ENCODE results near the gene CACNB2. TPM values are rescaled to one million over a fixed set of nuclear protein-coding genes. Genes with fewer than 3 reads are reported as not detected.
"Not testable (repeated sequence)": the region's sequence is repeated elsewhere in the genome, so short reads cannot be mapped to it uniquely, and the experiment has no call there.

CACNB2 gene
- total RNA-seq, 1 donor from 2014 or later: 25.7 TPM

- no peak for DNase-seq
Measured at GRCh38 chr10:18571780-18572179, 431.6 kb downstream of the CACNB2 start.

- no peak for DNase-seq
Measured at GRCh38 chr10:18572959-18573561, 432.8 kb downstream of the CACNB2 start.

DNA sequence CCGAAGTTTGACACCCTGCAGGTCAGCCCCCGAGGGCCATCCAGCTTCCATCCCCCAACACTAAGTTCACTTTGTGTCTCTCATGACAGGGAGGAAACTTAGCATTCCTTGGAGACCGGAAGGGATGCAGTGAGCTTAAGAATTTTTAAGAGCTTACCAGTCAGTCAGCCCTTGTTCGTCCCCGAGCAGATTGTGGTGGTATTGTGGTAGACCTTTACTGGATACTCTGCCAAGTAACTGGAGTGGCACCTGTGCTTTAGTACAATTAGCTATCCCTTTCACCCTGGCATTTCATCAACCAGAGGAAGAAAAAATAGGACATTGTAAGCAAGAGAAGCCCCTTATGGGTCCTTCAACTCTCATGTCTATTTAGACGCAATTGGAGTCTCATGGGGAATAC is 436.4 kb downstream of the CACNB2 start:
- DNase-seq: no peak

GRCh38 chr10:18577823-18578685 is 437.8 kb downstream of the CACNB2 start:
- DNase-seq: no peak

GRCh38 chr10:18582803-18583202 is 442.6 kb downstream of the CACNB2 start:
- DNase-seq: no peak

DNA sequence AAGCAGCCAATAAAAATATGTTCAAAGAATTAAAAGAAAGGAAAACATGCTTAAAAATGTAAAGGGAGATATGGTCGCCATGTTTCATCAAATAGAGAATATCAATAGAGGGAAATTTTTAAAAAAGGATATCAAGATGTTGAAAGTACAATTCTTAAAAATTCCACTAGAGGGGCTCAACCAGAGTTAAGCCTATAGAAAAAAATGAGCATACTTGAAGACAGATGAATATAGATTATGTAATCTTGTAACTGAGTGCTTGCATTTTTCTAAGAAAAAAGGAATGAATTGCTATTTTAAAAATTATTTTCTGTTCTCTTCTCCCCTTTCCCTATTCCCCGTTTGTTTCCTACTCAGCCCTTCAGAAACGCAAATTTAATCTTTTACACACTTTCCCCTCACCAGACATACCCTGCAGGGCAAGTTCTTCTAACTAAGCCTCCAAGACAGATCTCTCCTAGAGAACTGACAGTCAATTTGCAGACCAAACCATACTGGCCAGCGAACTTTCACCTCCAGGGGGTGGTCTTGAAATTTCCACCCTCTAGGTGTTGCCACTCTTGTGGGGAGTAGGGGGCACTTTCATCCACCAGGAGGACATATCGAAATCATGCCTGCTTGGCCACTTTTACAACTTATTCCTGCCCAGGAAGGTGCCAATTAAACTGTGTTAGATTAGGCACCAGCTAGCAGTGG is 443.5 kb downstream of the CACNB2 start:
- no peak for DNase-seq

DNA sequence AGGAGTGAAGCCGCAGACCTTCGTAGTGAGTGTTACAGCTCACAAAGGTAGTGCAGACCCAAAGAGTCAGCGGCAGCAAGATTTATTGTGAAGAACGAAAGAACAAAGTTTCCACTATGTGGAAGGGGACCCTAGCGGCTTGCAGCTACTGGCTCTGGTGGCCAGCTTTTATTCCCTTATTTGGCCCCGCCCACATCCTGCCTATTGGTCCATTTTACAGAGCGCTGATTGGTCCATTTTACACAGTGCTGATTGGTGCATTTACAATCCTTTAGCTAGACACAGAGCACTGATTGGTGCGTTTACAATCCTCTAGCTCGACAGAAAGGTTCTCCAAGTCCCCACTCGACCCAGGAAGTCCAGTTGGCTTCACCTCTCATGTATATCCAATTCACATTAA is 446.4 kb downstream of the CACNB2 start:
- DNase-seq: not testable (repeated sequence)

DNA sequence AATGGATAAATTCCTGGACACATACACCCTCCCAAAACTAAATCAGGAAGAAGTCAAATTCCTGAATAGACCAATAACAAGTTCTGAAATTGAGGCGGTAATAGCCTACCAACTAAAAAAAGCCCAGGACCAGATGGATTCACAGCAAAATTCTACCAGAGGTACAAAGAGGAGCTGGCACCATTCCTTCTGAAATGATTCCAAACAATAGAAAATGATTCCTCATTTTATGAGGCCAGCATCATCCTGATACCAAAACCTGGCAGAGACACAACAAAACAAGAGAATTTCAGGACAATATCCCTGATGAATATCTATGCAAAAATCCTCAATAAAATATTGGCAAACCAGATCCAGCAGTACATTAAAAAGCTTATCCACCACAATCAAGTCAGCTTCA is 450.9 kb downstream of the CACNB2 start:
- not testable (repeated sequence) for DNase-seq

Other genes starting within 250 kb of the CACNB2 start
- gene SLC39A12, start 188.5 kb upstream of the CACNB2 start, total RNA-seq: 2.2 TPM